ACHN (cell line): ENCODE measurements around the gene RPP14.
A peak's percentile ranks its signal among the peaks of the same experiment; 100 is the strongest.
"Not testable (repeated sequence)": the region's sequence is repeated elsewhere in the genome, so short reads cannot be mapped to it uniquely, and the experiment has no call there.

Source experiments
- DNase-seq: peaks from one replicate; pipeline ENCODE4 v3.0.0-alpha.2; 2015
- in situ Hi-C: cut with HindIII; loops from 2 replicates; pipeline ENCODE4 v1.10.0; 2017; ENCODE audit warnings: low sequenced_read_pairs, low pct_ligation_motif_present, low pct_unique_long_range_greater_than_20kb

Gene RPP14

GRCh38 chr3:58325525-58325992 is 19.5 kb downstream of the RPP14 start:
- no peak for DNase-seq
- in situ Hi-C loops, result no loop called here

- in situ Hi-C loops, result no loop called here
- no peak for DNase-seq
Measured at GRCh38 chr3:58326267-58326900, 20.3 kb downstream of the RPP14 start.

- DNase-seq, result no peak
- in situ Hi-C loops, result no loop called here
Measured at GRCh38 chr3:58329150-58329921, 23.3 kb downstream of the RPP14 start.

- in situ Hi-C loops, result no loop called here
- DNase-seq, result no peak
Measured at GRCh38 chr3:58329922-58330413, 23.9 kb downstream of the RPP14 start.

- in situ Hi-C loops, result no loop called here
Measured at GRCh38 chr3:58331593-58332152, 25.6 kb downstream of the RPP14 start.

GRCh38 chr3:58332575-58333188 is 26.6 kb downstream of the RPP14 start, which contains the start of gene PXK:
Gene PXK, plus strand, starts transcription at chr3:58332892. Its CDS starts 97 bp downstream, at chr3:58332989.
- in situ Hi-C loops, result no loop called here
- DNase-seq, result peak; percentile 67

More at GRCh38 chr3:58331593-58332152, 25.6 kb downstream of the RPP14 start:
- no peak for DNase-seq

- peak; percentile 29 for DNase-seq
- in situ Hi-C loops, result no loop called here
Measured at GRCh38 chr3:58333206-58334012, 27.4 kb downstream of the RPP14 start.

- in situ Hi-C loops, result no loop called here
- no peak for DNase-seq
Measured at GRCh38 chr3:58334013-58334321, 27.9 kb downstream of the RPP14 start.

GRCh38 chr3:58334506-58334884 is 28.4 kb downstream of the RPP14 start:
- in situ Hi-C loops, result no loop called here

GRCh38 chr3:58335652-58335947 is 29.6 kb downstream of the RPP14 start:
- in situ Hi-C loops, result no loop called here

More at GRCh38 chr3:58334506-58334884, 28.4 kb downstream of the RPP14 start:
- no peak for DNase-seq

GRCh38 chr3:58336135-58336882 is 30.3 kb downstream of the RPP14 start:
- in situ Hi-C loops, result no loop called here
- peak; percentile 43 for DNase-seq

More at GRCh38 chr3:58335652-58335947, 29.6 kb downstream of the RPP14 start:
- DNase-seq, result no peak

- in situ Hi-C loops, result no loop called here
- DNase-seq, result no peak
Measured at GRCh38 chr3:58337190-58337589, 31.1 kb downstream of the RPP14 start.

GRCh38 chr3:58339146-58339545 is 33.1 kb downstream of the RPP14 start:
- in situ Hi-C loops, DNase-seq: not testable (repeated sequence)

- DNase-seq, result no peak
- in situ Hi-C loops, result no loop called here
Measured at GRCh38 chr3:58340594-58341244, 34.7 kb downstream of the RPP14 start.

GRCh38 chr3:58341376-58341775 is 35.3 kb downstream of the RPP14 start:
- in situ Hi-C loops, result no loop called here
- DNase-seq, result no peak

- in situ Hi-C loops, result no loop called here
- no peak for DNase-seq
Measured at GRCh38 chr3:58342676-58343075, 36.6 kb downstream of the RPP14 start.

GRCh38 chr3:58345457-58345856 is 39.4 kb downstream of the RPP14 start:
- in situ Hi-C loops, result no loop called here
- DNase-seq, result no peak
